ENCODE data around the gene NBPF20.
"Not testable (repeated sequence)": the region's sequence is repeated elsewhere in the genome, so short reads cannot be mapped to it uniquely, and the experiment has no call there.

The NBPF20 gene

GRCh38 chr1:145425436-145426029 is at the start of gene NBPF20:
NBPF20 (minus strand) TSS chr1:145425603; CDS start chr1:145405272, 20,331 bp downstream.
- Mint-ChIP-seq H3K36me3 (ENCODE audit: low read depth) (peaks cover 12% of the 10 kb centered on the region), H3K4me3 (peak within 1 kb of the TSS; percentile 96), H3K4me1 (ENCODE audit: low read depth) (peaks cover 11% of the 10 kb centered on the region), H3K9me3 (peaks cover 16% of the 10 kb centered on the region), H3K27ac (peak within 1 kb of the TSS; percentile 82), H3K27me3 (peaks cover 38% of the 10 kb centered on the region)

- Mint-ChIP-seq H3K27ac (peak overlapping the region; percentile 89), H3K4me3 (peak overlapping the region; percentile 83)
- not testable (repeated sequence) for H3K36me3 Mint-ChIP-seq (ENCODE audit: low read depth); H3K4me1 Mint-ChIP-seq (ENCODE audit: low read depth); H3K9me3 Mint-ChIP-seq; H3K27me3 Mint-ChIP-seq
Observed at GRCh38 chr1:145474837-145475368, 49.5 kb upstream of the NBPF20 start.

- H3K36me3 Mint-ChIP-seq (ENCODE audit: low read depth); H3K9me3 Mint-ChIP-seq; H3K4me1 Mint-ChIP-seq (ENCODE audit: low read depth); H3K27me3 Mint-ChIP-seq; H3K4me3 Mint-ChIP-seq; H3K27ac Mint-ChIP-seq: not testable (repeated sequence)
Observed at GRCh38 chr1:145472731-145473130, 47.3 kb upstream of the NBPF20 start.

GRCh38 chr1:145471365-145471764 is 46.0 kb upstream of the NBPF20 start:
- not testable (repeated sequence) for H3K27me3 Mint-ChIP-seq; H3K4me1 Mint-ChIP-seq (ENCODE audit: low read depth); H3K4me3 Mint-ChIP-seq; H3K9me3 Mint-ChIP-seq; H3K36me3 Mint-ChIP-seq (ENCODE audit: low read depth); H3K27ac Mint-ChIP-seq

GRCh38 chr1:145465405-145466144 is 40.2 kb upstream of the NBPF20 start:
- Mint-ChIP-seq H3K4me3 (peak overlapping the region; percentile 80), H3K27ac (peak overlapping the region; percentile 99)
- not testable (repeated sequence) for H3K4me1 Mint-ChIP-seq (ENCODE audit: low read depth); H3K9me3 Mint-ChIP-seq; H3K27me3 Mint-ChIP-seq; H3K36me3 Mint-ChIP-seq (ENCODE audit: low read depth)

GRCh38 chr1:145464708-145465336 is 39.4 kb upstream of the NBPF20 start:
- not testable (repeated sequence) for H3K9me3 Mint-ChIP-seq; H3K36me3 Mint-ChIP-seq (ENCODE audit: low read depth); H3K27me3 Mint-ChIP-seq; H3K4me1 Mint-ChIP-seq (ENCODE audit: low read depth)
- H3K27ac Mint-ChIP-seq: peak overlapping the region; percentile 99
- peak overlapping the region; percentile 80 for H3K4me3 Mint-ChIP-seq

- peaks cover 11% of the 10 kb centered on the region for H3K27me3 Mint-ChIP-seq
- not testable (repeated sequence) for H3K27ac Mint-ChIP-seq; H3K4me1 Mint-ChIP-seq (ENCODE audit: low read depth); H3K9me3 Mint-ChIP-seq; H3K4me3 Mint-ChIP-seq; H3K36me3 Mint-ChIP-seq (ENCODE audit: low read depth)
Observed at GRCh38 chr1:145464017-145464416, 38.6 kb upstream of the NBPF20 start.

GRCh38 chr1:145460684-145461083 is 35.3 kb upstream of the NBPF20 start:
- H3K27me3 Mint-ChIP-seq: peaks cover 18% of the 10 kb centered on the region
- not testable (repeated sequence) for H3K4me1 Mint-ChIP-seq (ENCODE audit: low read depth); H3K4me3 Mint-ChIP-seq; H3K36me3 Mint-ChIP-seq (ENCODE audit: low read depth); H3K9me3 Mint-ChIP-seq; H3K27ac Mint-ChIP-seq

- not testable (repeated sequence) for H3K4me1 Mint-ChIP-seq (ENCODE audit: low read depth); H3K4me3 Mint-ChIP-seq; H3K36me3 Mint-ChIP-seq (ENCODE audit: low read depth); H3K27ac Mint-ChIP-seq; H3K9me3 Mint-ChIP-seq
- peaks cover 23% of the 10 kb centered on the region for H3K27me3 Mint-ChIP-seq
Observed at GRCh38 chr1:145460048-145460447, 34.6 kb upstream of the NBPF20 start.

- not testable (repeated sequence) for H3K4me1 Mint-ChIP-seq (ENCODE audit: low read depth); H3K36me3 Mint-ChIP-seq (ENCODE audit: low read depth); H3K9me3 Mint-ChIP-seq; H3K27ac Mint-ChIP-seq; H3K4me3 Mint-ChIP-seq
- peaks cover 26% of the 10 kb centered on the region for H3K27me3 Mint-ChIP-seq
Observed at GRCh38 chr1:145459591-145459990, 34.2 kb upstream of the NBPF20 start.

- not testable (repeated sequence) for H3K4me3 Mint-ChIP-seq; H3K9me3 Mint-ChIP-seq; H3K36me3 Mint-ChIP-seq (ENCODE audit: low read depth); H3K27ac Mint-ChIP-seq; H3K4me1 Mint-ChIP-seq (ENCODE audit: low read depth)
- peaks cover 29% of the 10 kb centered on the region for H3K27me3 Mint-ChIP-seq
Observed at GRCh38 chr1:145459063-145459462, 33.7 kb upstream of the NBPF20 start.

GRCh38 chr1:145454824-145455177 is 29.4 kb upstream of the NBPF20 start:
- H3K4me3 Mint-ChIP-seq; H3K27ac Mint-ChIP-seq; H3K4me1 Mint-ChIP-seq (ENCODE audit: low read depth); H3K36me3 Mint-ChIP-seq (ENCODE audit: low read depth); H3K9me3 Mint-ChIP-seq: not testable (repeated sequence)
- H3K27me3 Mint-ChIP-seq: peaks cover 27% of the 10 kb centered on the region

- H3K4me1 Mint-ChIP-seq (ENCODE audit: low read depth); H3K9me3 Mint-ChIP-seq; H3K4me3 Mint-ChIP-seq; H3K27ac Mint-ChIP-seq; H3K36me3 Mint-ChIP-seq (ENCODE audit: low read depth): not testable (repeated sequence)
- peaks cover 26% of the 10 kb centered on the region for H3K27me3 Mint-ChIP-seq
Observed at GRCh38 chr1:145453873-145454823, 28.7 kb upstream of the NBPF20 start.

- H3K4me3 Mint-ChIP-seq; H3K4me1 Mint-ChIP-seq (ENCODE audit: low read depth); H3K36me3 Mint-ChIP-seq (ENCODE audit: low read depth); H3K9me3 Mint-ChIP-seq; H3K27ac Mint-ChIP-seq: not testable (repeated sequence)
- peaks cover 22% of the 10 kb centered on the region for H3K27me3 Mint-ChIP-seq
Observed at GRCh38 chr1:145452506-145452905, 27.1 kb upstream of the NBPF20 start.

- H3K4me1 Mint-ChIP-seq (ENCODE audit: low read depth); H3K27ac Mint-ChIP-seq; H3K9me3 Mint-ChIP-seq; H3K4me3 Mint-ChIP-seq; H3K36me3 Mint-ChIP-seq (ENCODE audit: low read depth): not testable (repeated sequence)
- H3K27me3 Mint-ChIP-seq: peaks cover 22% of the 10 kb centered on the region
Observed at GRCh38 chr1:145451914-145452313, 26.5 kb upstream of the NBPF20 start.

Data from stimulated activated naive CD8-positive, alpha-beta T cell treated with anti-CD3 and anti-CD28 coated beads, Interleukin-15, Interleukin-2, amounts not matched to agents 100 ng/mL and 50 ng/mL, for 24 hours (primary cell).